MM.1S (cell line): ENCODE data around the gene AP2S1.

ENCODE experiments used
- DNase-seq: peaks from one replicate; pipeline ENCODE4 v3.0.0-alpha.2; 2015
- H2AFZ ChIP-seq: fragments of 300-600 bp; sonication (generic); 2 replicates; pipeline ENCODE4 v1.6.0; 2016; ENCODE audit warnings: antibody characterized with exemption, low read length
- H3F3A ChIP-seq: fragments of 300-600 bp; sonication (generic); 2 replicates; pipeline ENCODE4 v1.6.1; 2016; ENCODE audit warnings: mild to moderate bottlenecking, antibody characterized with exemption, low read length, moderate library complexity, mixed read lengths; ENCODE audit not compliant: insufficient read depth
- H3K27ac ChIP-seq: fragments of 300-600 bp; sonication (generic); 2 replicates; pipeline ENCODE4 v1.5.1; 2016; ENCODE audit warnings: mild to moderate bottlenecking, low read length
- H3K27me3 ChIP-seq: fragments of 300-600 bp; sonication (generic); replicated peaks from 2 replicates; pipeline ENCODE4 v1.6.0; 2016; ENCODE audit warnings: low read length; ENCODE audit not compliant: insufficient read depth
- H3K36me3 ChIP-seq: fragments of 300-600 bp; sonication (generic); replicated peaks from 2 replicates; pipeline ENCODE4 v1.6.1; 2016; ENCODE audit warnings: mild to moderate bottlenecking, low read length, mixed read lengths; ENCODE audit not compliant: insufficient read depth
- H3K4me1 ChIP-seq: fragments of 300-600 bp; sonication (generic); 2 replicates; pipeline ENCODE4 v1.6.1; 2016; ENCODE audit warnings: low read length, mixed read lengths
- H3K4me2 ChIP-seq: fragments of 300-600 bp; sonication (generic); 2 replicates; pipeline ENCODE4 v1.6.0; 2016; ENCODE audit warnings: low read depth, low read length
- H3K4me3 ChIP-seq: fragments of 300-600 bp; sonication (generic); 2 replicates; pipeline ENCODE4 v1.5.1; 2016; ENCODE audit warnings: low read length, mixed read lengths
- H3K79me2 ChIP-seq: fragments of 300-600 bp; sonication (generic); 2 replicates; pipeline ENCODE4 v1.6.1; 2016; ENCODE audit warnings: mixed run types, low read length, mixed read lengths
- H3K9ac ChIP-seq: fragments of 300-600 bp; sonication (generic); 2 replicates; pipeline ENCODE4 v1.6.1; 2016; ENCODE audit warnings: low read length, mixed read lengths
- H3K9me2 ChIP-seq: fragments of 300-600 bp; sonication (generic); replicated peaks from 2 replicates; pipeline ENCODE4 v1.6.1; 2016; ENCODE audit warnings: mild to moderate bottlenecking, low read length, mixed read lengths; ENCODE audit not compliant: insufficient read depth
- H3K9me3 ChIP-seq: fragments of 300-600 bp; sonication (generic); replicated peaks from 2 replicates; pipeline ENCODE4 v1.6.1; 2016; ENCODE audit warnings: mild to moderate bottlenecking, low read length, mixed read lengths; ENCODE audit not compliant: insufficient read depth
- H4K20me1 ChIP-seq: fragments of 300-600 bp; sonication (generic); 2 replicates; pipeline ENCODE4 v1.6.1; 2016; ENCODE audit warnings: mild to moderate bottlenecking, low read length, moderate library complexity, mixed read lengths; ENCODE audit not compliant: insufficient read depth
- EZH2 ChIP-seq: fragments of 300-600 bp; sonication (generic); optimal IDR thresholded peaks from 2 replicates; pipeline ENCODE3; 2017; ENCODE audit warnings: low read depth, mild to moderate bottlenecking, antibody characterized with exemption, low read length, mixed read lengths
- EZH2phosphoT487 ChIP-seq: fragments of 300-600 bp; sonication (generic); IDR thresholded peaks from 2 replicates; pipeline ENCODE4 v1.6.1; 2018; ENCODE audit warnings: antibody characterized with exemption, low read length
- TF ChIP-seq, protein P1 (sequence below): fragments of 300-600 bp; sonication (generic); IDR thresholded peaks from 2 replicates; pipeline ENCODE4 v1.5.1; 2016; ENCODE audit warnings: antibody characterized with exemption, low read length, mixed read lengths

The AP2S1 gene

GRCh38 chr19:46850228-46851203 lies at the start of gene AP2S1:
Gene AP2S1, minus strand, starts transcription at chr19:46850846. Its CDS starts 80 bp downstream, at chr19:46850766.
- Histone ChIP-seq H3F3A (no peaks in the 10 kb centered on the region), H3K4me3 (peak within 1 kb of the TSS; percentile 93), H3K79me2 (peaks cover 26% of the 10 kb centered on the region), H3K9me2 (no peaks in the 10 kb centered on the region), H3K4me2 (peak within 1 kb of the TSS; percentile 81), H3K9me3 (no peaks in the 10 kb centered on the region), H4K20me1 (no peaks in the 10 kb centered on the region), H3K4me1 (peaks cover 8% of the 10 kb centered on the region), H3K9ac (peak within 1 kb of the TSS; percentile 72), H2AFZ (peak within 1 kb of the TSS; percentile 77), H3K27me3 (no peaks in the 10 kb centered on the region), H3K36me3 (no peaks in the 10 kb centered on the region), H3K27ac (peak within 1 kb of the TSS; percentile 8; the same call in 1 of the 2 replicates)
- DNase-seq, result peak; percentile 98
- no peak for TF ChIP-seq EZH2phosphoT487
- TF ChIP-seq, protein P1, sequence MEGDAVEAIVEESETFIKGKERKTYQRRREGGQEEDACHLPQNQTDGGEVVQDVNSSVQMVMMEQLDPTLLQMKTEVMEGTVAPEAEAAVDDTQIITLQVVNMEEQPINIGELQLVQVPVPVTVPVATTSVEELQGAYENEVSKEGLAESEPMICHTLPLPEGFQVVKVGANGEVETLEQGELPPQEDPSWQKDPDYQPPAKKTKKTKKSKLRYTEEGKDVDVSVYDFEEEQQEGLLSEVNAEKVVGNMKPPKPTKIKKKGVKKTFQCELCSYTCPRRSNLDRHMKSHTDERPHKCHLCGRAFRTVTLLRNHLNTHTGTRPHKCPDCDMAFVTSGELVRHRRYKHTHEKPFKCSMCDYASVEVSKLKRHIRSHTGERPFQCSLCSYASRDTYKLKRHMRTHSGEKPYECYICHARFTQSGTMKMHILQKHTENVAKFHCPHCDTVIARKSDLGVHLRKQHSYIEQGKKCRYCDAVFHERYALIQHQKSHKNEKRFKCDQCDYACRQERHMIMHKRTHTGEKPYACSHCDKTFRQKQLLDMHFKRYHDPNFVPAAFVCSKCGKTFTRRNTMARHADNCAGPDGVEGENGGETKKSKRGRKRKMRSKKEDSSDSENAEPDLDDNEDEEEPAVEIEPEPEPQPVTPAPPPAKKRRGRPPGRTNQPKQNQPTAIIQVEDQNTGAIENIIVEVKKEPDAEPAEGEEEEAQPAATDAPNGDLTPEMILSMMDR, result no peak
- TF ChIP-seq EZH2, result no peak

DNA sequence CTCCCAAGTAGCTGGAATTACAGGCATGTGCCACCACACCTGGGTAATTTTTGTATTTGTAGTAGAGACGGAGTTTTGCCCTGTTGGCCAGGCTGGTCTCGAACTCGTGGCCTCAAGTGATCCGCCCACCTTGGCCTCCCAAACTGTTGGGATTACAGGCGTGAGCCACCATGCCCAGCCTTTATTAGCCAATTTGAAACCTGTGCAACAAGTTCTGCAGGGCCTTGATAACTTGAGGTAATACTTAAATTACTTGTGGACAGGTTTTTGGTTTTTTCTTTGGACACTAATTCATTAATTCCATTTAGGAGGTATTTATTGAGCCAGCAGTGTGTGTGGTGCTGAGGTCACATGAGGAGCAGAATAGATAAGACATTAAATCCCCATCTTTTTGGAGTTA lies 49.7 kb upstream of the AP2S1 start:
- Histone ChIP-seq H3K4me3 (no peak overlapping the region), H4K20me1 (no peaks in the 10 kb centered on the region), H3K9me3 (no peaks in the 10 kb centered on the region), H3K36me3 (no peaks in the 10 kb centered on the region), H2AFZ (no peak overlapping the region), H3K9ac (no peak overlapping the region), H3F3A (no peaks in the 10 kb centered on the region), H3K9me2 (no peaks in the 10 kb centered on the region), H3K27me3 (no peaks in the 10 kb centered on the region), H3K4me1 (no peaks in the 10 kb centered on the region), H3K79me2 (peaks cover 28% of the 10 kb centered on the region), H3K4me2 (no peak overlapping the region), H3K27ac (no peak overlapping the region)
- DNase-seq, result no peak
- no peak for TF ChIP-seq EZH2phosphoT487
- no peak for TF ChIP-seq EZH2
- TF ChIP-seq, protein P1, result no peak

DNA sequence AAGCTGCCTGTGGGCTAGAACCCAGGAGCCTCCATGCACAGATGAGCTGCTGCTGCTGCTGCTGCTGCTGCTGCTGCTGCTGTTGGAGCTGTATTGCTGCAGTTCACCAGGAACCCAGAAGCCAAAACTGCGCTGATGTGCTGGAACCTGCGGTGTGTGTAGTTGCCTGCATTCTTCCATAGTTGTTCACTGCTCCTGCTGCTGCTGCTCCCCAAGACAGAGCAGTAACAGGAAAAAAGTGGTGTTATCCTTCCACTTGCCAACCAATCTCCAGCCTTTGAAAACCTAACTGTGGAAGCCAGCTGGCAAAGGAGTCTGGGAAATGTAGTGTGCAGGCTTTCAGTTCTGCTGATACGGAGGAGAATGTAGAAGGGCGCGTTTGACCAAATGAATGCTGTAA lies 48.1 kb upstream of the AP2S1 start:
- Histone ChIP-seq H3F3A (no peaks in the 10 kb centered on the region), H3K27ac (no peak overlapping the region)

More for the DNA sequence above, 48.1 kb upstream of the AP2S1 start:
- DNase-seq, result no peak
- H4K20me1 ChIP-seq, result no peaks in the 10 kb centered on the region
- H3K9me2 ChIP-seq, result no peaks in the 10 kb centered on the region
- no peak overlapping the region for H2AFZ ChIP-seq
- H3K36me3 ChIP-seq, result no peaks in the 10 kb centered on the region
- no peaks in the 10 kb centered on the region for H3K4me1 ChIP-seq
- no peaks in the 10 kb centered on the region for H3K9me3 ChIP-seq
- H3K4me2 ChIP-seq, result no peak overlapping the region
- no peak for TF ChIP-seq EZH2
- TF ChIP-seq, protein P1, result no peak
- no peak for TF ChIP-seq EZH2phosphoT487
- no peaks in the 10 kb centered on the region for H3K27me3 ChIP-seq
- no peak overlapping the region for H3K9ac ChIP-seq
- no peak overlapping the region for H3K4me3 ChIP-seq
- H3K79me2 ChIP-seq, result peaks cover 33% of the 10 kb centered on the region
